ENCODE data around the gene ETV3.

- TF ChIP-seq FOXM1 (IDR thresholded peaks at IDR 0.05; ENCODE audit: borderline replicate concordance) (no peak), SP1 (IDR thresholded peaks at IDR 0.05) (no peak), SUZ12 (IDR thresholded peaks at IDR 0.05) (no peak), ZNF384 (IDR thresholded peaks at IDR 0.05) (no peak)
These were observed 581 bp downstream of the ETV3 start for GRCh38 chr1:157137408-157138219.

Measured in HEK293T (cell line).